ENCODE data around the gene FBXO2.

The FBXO2 gene

GRCh38 chr1:11654137-11654938 is at the start of gene FBXO2, which contains the start of gene FBXO44:
Gene FBXO2 (minus strand): TSS chr1:11654429. CDS start chr1:11654340, 89 bp downstream.
Gene FBXO44 (plus strand): TSS chr1:11654877. CDS start chr1:11655836, 959 bp downstream.
- peak within 1 kb of the TSS; percentile 72 for H3K9ac ChIP-seq (ENCODE audit: insufficient read length)

GRCh38 chr1:11703357-11704193 is 49.3 kb upstream of the FBXO2 start:
- DNase-seq (ENCODE audit: low read depth, low spot score), result no peak
- TF ChIP-seq POLR2AphosphoS5 (IDR thresholded peaks at IDR 0.05; ENCODE audit: borderline replicate concordance, low read depth, low read length) (no peak), FOXP2 (optimal IDR thresholded peaks at IDR 0.05; ENCODE audit: control extremely low read depth, extremely low read length, insufficient read depth) (no peak), EZH2 (IDR thresholded peaks at IDR 0.05) (no peak)
- Histone ChIP-seq H3K27ac (no peak overlapping the region), H3K4me3 (no peak overlapping the region), H3K36me3 (ENCODE audit: insufficient read depth, low read length) (no peaks in the 10 kb centered on the region), H3K9me3 (ENCODE audit: low read depth, low read length) (no peaks in the 10 kb centered on the region), H3K9ac (ENCODE audit: insufficient read length) (no peak overlapping the region)

More at GRCh38 chr1:11654137-11654938, at the start of gene FBXO2, which contains the start of gene FBXO44:
- no peak for DNase-seq (ENCODE audit: low read depth, low spot score)
- TF ChIP-seq POLR2AphosphoS5 (IDR thresholded peaks at IDR 0.05; ENCODE audit: borderline replicate concordance, low read depth, low read length) (no peak), EZH2 (IDR thresholded peaks at IDR 0.05) (no peak), FOXP2 (optimal IDR thresholded peaks at IDR 0.05; ENCODE audit: control extremely low read depth, extremely low read length, insufficient read depth) (no peak)
- H3K9me3 ChIP-seq (ENCODE audit: low read depth, low read length), result no peaks in the 10 kb centered on the region
- H3K4me3 ChIP-seq, result peak within 1 kb of the TSS; percentile 80
- no peak within 1 kb of the TSS for H3K27ac ChIP-seq
- peaks cover 10% of the 10 kb centered on the region; the same call in 1 of the 2 replicates for H3K36me3 ChIP-seq (ENCODE audit: insufficient read depth, low read length)

- Histone ChIP-seq H3K4me3 (no peak overlapping the region), H3K36me3 (ENCODE audit: insufficient read depth, low read length) (no peaks in the 10 kb centered on the region), H3K9ac (ENCODE audit: insufficient read length) (no peak overlapping the region), H3K9me3 (ENCODE audit: low read depth, low read length) (no peaks in the 10 kb centered on the region), H3K27ac (no peak overlapping the region)
- TF ChIP-seq FOXP2 (optimal IDR thresholded peaks at IDR 0.05; ENCODE audit: control extremely low read depth, extremely low read length, insufficient read depth) (no peak), POLR2AphosphoS5 (IDR thresholded peaks at IDR 0.05; ENCODE audit: borderline replicate concordance, low read depth, low read length) (no peak), EZH2 (IDR thresholded peaks at IDR 0.05) (no peak)
- no peak for DNase-seq (ENCODE audit: low read depth, low spot score)
These were observed 48.0 kb upstream of the FBXO2 start for GRCh38 chr1:11701981-11702803.

GRCh38 chr1:11701551-11701961 is 47.3 kb upstream of the FBXO2 start:
- H3K9ac ChIP-seq (ENCODE audit: insufficient read length), result no peak overlapping the region
- TF ChIP-seq EZH2 (IDR thresholded peaks at IDR 0.05) (no peak), POLR2AphosphoS5 (IDR thresholded peaks at IDR 0.05; ENCODE audit: borderline replicate concordance, low read depth, low read length) (no peak), FOXP2 (optimal IDR thresholded peaks at IDR 0.05; ENCODE audit: control extremely low read depth, extremely low read length, insufficient read depth) (no peak)
- no peak overlapping the region for H3K27ac ChIP-seq
- no peak for DNase-seq (ENCODE audit: low read depth, low spot score)
- no peak overlapping the region for H3K4me3 ChIP-seq
- no peaks in the 10 kb centered on the region for H3K36me3 ChIP-seq (ENCODE audit: insufficient read depth, low read length)
- H3K9me3 ChIP-seq (ENCODE audit: low read depth, low read length), result no peaks in the 10 kb centered on the region

GRCh38 chr1:11700601-11701467 is 46.6 kb upstream of the FBXO2 start:
- no peak for TF ChIP-seq EZH2 (IDR thresholded peaks at IDR 0.05)
- no peak for TF ChIP-seq POLR2AphosphoS5 (IDR thresholded peaks at IDR 0.05; ENCODE audit: borderline replicate concordance, low read depth, low read length)
- TF ChIP-seq FOXP2 (optimal IDR thresholded peaks at IDR 0.05; ENCODE audit: control extremely low read depth, extremely low read length, insufficient read depth), result no peak
- H3K4me3 ChIP-seq, result no peak overlapping the region
- no peak for DNase-seq (ENCODE audit: low read depth, low spot score)
- H3K9me3 ChIP-seq (ENCODE audit: low read depth, low read length), result no peaks in the 10 kb centered on the region
- no peak overlapping the region for H3K9ac ChIP-seq (ENCODE audit: insufficient read length)
- no peak overlapping the region for H3K27ac ChIP-seq
- no peaks in the 10 kb centered on the region for H3K36me3 ChIP-seq (ENCODE audit: insufficient read depth, low read length)

- no peak for DNase-seq (ENCODE audit: low read depth, low spot score)
- no peaks in the 10 kb centered on the region for H3K36me3 ChIP-seq (ENCODE audit: insufficient read depth, low read length)
- no peak overlapping the region for H3K9ac ChIP-seq (ENCODE audit: insufficient read length)
- no peak for TF ChIP-seq EZH2 (IDR thresholded peaks at IDR 0.05)
- no peak for TF ChIP-seq FOXP2 (optimal IDR thresholded peaks at IDR 0.05; ENCODE audit: control extremely low read depth, extremely low read length, insufficient read depth)
- TF ChIP-seq POLR2AphosphoS5 (IDR thresholded peaks at IDR 0.05; ENCODE audit: borderline replicate concordance, low read depth, low read length), result no peak
- H3K4me3 ChIP-seq, result no peak overlapping the region
- H3K9me3 ChIP-seq (ENCODE audit: low read depth, low read length), result no peaks in the 10 kb centered on the region
- no peak overlapping the region for H3K27ac ChIP-seq
These were observed 43.6 kb upstream of the FBXO2 start for GRCh38 chr1:11697893-11698210.

- H3K4me3 ChIP-seq, result no peak overlapping the region
- no peak for DNase-seq (ENCODE audit: low read depth, low spot score)
- H3K27ac ChIP-seq, result no peak overlapping the region
- no peak overlapping the region for H3K9ac ChIP-seq (ENCODE audit: insufficient read length)
- no peaks in the 10 kb centered on the region for H3K36me3 ChIP-seq (ENCODE audit: insufficient read depth, low read length)
- TF ChIP-seq FOXP2 (optimal IDR thresholded peaks at IDR 0.05; ENCODE audit: control extremely low read depth, extremely low read length, insufficient read depth) (no peak), POLR2AphosphoS5 (IDR thresholded peaks at IDR 0.05; ENCODE audit: borderline replicate concordance, low read depth, low read length) (no peak), EZH2 (IDR thresholded peaks at IDR 0.05) (no peak)
- H3K9me3 ChIP-seq (ENCODE audit: low read depth, low read length), result no peaks in the 10 kb centered on the region
These were observed 43.1 kb upstream of the FBXO2 start for GRCh38 chr1:11697188-11697892.
